COLO668 (cell line): ENCODE results near the gene SERPINA3.
"Not testable (repeated sequence)": the region's sequence is repeated elsewhere in the genome, so short reads cannot be mapped to it uniquely, and the experiment has no call there.

Source experiments
- DNase-seq: peaks from one replicate; lab custom pipeline; 2025; ENCODE audit not compliant: unreplicated experiment; lab: John Stamatoyannopoulos, UW

SERPINA3 gene

DNA sequence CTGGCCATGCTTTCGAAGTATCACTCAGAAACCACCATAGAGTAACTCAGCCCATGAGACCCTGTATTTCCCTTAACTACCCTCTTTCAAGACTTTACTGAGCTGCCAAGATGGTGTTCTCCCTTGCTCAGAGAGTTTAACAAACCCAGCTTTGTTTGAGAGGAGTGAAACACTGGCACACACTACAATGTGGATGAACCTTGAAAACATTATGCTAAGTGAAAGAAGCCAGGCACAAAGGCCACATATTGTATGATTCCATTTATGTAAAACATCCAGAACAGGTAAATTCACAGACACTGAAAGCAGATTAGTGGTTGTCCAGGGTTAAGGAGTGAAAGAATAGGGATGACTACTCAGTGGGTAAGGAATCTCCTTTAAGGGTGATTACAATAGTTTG is 18.9 kb downstream of the SERPINA3 start:
- DNase-seq: no peak

DNA sequence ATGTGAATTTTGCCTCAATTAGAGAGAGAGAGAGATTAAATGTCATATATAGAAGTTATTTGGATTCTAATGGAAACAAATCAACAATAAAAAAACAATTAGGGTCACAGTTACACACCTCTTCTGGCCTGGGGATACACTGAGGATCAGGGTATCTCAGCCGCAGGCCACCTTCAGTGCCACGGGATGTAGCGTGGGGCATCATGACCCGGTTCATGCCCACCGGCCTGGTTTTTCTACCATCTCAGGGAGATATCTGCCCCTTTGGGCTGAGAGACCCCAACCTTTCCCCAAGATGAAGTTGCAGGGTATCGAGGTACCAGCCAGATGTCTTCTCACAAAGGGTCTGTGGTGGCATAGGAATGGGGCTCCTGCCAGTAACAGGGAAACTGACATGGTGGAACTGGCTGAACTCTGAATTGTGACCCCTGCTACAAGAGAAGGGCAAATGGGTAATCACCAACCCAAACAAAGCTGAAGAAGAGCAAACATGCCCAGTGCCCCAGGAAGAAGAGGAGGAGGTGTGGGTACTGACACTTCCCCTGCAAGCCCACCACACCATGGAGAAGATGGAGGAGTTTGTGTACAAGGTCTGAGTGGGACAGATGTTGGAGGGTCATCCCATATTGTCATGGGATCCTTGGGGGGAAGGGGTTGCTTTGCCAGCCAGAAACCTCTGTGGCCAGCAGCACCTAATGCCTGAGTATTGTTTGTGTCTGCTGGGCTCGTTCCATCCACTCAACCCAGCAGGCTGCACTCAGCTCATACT is 19.5 kb downstream of the SERPINA3 start:
- no peak for DNase-seq

DNA sequence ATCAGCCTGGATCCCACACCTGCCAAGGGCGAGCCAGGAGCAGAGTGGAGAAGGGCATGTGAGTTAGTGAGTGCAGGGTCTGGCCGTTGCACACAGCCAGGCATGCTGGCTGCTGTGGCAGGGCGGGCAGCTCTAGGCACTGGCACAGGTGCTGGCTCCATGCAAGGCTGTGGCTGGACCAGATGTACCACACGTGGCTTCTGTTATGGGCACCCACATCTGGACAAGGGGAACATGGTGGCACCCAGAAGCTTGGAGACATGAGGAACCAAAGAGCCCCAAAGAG is 20.1 kb downstream of the SERPINA3 start:
- DNase-seq: no peak

DNA sequence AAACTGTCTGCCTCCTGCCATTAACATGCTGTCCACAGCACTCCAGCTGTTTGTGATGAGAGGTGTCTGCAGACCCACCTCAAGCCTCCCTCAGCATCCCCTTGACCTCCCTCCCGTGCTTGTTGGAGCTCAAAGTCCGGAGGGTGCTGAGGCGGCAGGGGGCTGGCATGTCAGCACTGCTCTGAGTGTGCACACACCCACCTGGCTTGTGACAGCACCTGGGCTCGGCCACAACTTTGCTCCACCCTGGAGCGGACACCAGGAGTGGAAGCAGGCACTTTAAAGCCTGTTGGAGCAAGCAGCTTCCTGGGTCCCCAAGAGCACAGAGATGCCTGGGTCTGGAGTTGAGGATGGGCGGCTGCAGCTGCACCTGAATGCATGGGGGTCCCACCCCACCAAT is 20.9 kb downstream of the SERPINA3 start:
- no peak for DNase-seq

DNA sequence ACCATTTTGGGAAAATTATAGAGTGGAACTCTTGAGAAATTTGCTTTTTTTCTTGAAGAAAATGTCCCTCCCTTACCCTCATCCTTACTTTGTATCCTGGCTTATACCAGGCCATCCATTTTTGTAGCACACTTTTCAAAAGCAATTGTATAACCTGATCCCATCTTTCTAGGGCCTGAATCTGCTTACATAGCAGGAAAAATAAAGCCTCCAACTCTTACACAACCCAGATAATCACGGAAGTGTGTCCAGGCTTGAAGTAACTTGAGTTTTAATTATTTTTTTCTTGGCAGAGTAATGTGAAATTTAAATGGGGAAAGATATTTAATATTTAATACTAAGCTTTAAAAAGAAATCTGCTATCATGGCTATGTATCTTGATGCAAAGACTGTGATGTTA is 23.0 kb downstream of the SERPINA3 start:
- DNase-seq: no peak

DNA sequence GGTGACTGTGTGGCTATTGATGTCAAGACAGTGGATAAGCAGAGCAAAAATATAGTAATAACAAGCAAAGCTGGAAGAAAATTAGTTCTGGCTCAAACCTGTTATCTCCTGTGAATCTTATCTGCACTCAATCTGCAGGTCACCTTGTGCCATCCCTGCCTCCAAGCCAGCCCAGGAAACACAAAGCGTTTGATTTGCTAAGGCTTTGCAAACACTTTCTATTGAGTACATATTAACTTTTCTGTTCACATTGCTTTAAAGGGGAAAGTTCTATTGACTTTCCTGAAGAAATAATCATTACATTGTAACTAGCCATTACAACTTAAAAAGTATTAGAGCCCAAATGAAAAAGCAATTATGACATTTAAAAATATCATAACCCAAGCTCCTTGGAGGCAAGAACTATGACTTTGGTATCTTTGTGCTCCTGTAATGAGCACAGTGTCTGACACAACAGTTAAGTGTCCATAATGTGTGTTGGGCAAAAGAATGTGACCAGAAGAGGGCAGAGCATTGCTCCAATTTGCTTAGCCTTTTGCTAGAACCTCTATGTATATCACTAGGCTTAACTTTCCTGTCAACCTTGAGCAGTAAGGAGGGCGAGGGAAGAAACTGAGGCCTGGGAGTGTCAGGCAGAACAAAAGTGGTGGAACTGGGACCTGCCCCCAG is 24.7 kb downstream of the SERPINA3 start:
- DNase-seq: no peak

DNA sequence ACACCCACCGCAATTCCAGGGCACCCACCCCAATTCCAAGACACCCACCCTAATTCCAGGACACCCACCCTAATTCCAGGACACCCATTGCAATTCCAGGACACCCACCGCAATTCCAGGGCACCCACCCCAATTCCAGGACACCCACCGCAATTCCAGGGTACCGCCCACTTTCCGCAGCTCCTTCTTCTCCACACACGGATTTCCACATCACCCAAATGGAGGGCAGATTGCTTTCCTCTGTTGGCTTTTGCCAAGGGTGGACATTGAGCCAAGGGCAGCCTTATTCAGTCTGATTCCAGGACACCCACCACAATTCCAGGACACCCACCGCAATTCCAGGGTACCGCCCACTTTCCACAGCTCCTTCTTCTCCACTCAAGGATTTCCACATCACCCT is 25.6 kb downstream of the SERPINA3 start:
- DNase-seq: not testable (repeated sequence)

DNA sequence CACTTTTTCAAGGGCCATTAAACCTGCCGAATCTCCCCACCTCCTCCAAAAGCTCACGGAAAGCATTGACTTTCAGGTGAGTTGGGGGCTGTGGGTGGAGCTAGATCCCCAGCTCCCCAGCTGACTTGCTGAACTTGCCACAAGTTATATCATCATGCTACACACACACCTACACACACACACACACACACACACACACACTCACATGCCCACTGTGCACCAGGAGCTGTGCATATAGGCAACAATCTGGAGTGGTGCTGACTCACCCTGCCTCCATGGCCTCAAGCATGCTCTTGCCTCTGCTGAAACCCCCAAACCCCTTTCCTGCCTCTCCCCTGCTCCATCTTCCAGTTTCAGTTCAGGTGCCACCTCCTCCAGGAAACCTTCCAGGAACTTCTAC is 26.1 kb downstream of the SERPINA3 start:
- no peak for DNase-seq

DNA sequence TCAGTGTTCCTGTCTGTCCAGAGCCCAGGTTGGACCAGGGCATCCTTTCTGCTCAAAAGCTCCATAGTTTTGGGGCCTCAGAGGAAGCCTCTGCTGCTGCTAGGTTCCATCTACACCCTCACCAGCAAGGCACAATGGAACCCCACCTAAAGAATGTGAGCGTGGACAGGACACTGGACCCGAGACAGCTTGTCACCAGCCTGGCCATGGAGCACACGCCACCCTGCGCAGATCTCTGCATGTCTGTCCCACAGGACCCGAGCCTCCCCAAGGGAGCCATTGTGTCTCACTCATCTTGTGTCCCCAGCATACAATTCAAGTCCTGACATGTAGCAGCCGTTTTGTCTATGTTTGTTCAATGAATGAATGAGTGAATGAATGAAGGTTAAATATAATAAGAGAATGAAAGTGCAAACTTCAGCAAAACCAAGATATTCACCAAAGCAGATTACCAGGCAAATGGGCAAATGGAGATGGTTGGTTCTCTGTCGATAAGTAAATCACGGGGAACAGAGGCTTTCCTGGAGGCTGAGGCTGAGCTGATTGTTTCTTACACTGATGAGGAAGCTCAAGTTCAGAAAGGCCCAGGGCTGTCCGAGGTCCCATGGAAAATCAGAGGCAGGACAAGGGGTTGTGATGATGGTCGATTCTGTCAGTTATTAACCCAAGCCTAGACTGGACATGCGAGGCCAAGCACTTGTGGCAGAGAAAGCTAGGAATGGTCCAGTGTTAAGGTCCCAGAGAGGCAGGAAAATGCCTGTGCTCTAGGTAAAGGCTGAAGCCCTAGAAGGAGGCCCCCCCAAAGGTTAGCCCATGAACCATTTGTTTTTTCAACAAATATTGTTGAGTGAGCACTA is 27.0 kb downstream of the SERPINA3 start:
- no peak for DNase-seq

DNA sequence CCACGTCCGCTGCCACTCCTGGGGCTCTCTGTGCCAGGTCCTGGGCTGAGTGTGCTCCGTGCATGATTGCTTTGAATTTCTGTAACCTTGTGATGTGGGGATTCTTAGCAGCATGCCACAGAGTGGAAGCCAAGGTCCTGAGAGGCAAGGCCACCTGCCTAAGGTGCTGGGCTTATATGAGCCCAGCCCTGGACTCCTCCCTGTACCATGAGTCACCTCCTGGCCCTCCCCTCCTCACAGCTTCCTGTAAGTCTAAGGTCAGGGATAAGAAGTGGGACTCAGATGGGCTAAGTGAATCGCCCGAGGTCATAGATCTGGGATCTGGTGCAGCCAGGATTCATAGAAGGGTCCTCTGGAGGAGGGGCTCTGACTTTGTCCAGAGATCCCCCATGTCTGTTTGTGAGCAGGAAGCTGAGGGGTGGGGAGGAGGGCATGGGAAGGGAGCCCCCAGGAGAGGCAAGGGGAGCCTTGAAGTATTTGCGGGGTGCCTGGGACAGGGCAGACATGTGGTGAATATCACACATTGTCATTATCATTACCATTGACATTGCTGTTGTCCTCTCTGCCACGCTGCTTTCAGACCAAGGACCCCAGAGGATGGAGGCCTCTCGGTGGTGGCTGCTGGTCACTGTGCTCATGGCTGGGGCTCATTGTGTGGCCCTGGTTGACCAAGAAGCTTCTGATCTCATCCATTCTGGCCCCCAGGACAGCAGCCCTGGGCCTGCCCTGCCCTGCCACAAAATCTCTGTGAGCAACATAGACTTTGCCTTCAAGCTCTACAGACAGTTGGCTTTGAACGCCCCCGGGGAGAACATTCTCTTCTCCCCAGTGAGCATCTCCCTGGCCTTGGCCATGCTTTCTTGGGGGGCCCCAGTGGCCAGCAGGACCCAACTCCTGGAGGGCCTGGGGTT is 28.8 kb downstream of the SERPINA3 start:
- DNase-seq: no peak

DNA sequence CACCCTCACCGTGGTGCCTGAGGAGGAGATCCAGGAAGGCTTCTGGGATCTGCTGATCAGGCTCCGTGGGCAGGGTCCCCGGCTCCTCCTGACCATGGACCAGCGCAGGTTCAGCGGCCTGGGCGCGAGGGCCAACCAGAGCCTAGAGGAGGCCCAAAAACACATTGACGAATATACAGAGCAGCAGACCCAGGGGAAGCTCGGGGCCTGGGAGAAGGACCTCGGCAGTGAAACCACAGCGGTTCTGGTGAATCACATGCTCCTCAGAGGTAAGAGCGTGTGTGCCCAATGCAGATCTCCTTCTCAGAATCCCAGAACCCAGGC is 29.4 kb downstream of the SERPINA3 start:
- no peak for DNase-seq

DNA sequence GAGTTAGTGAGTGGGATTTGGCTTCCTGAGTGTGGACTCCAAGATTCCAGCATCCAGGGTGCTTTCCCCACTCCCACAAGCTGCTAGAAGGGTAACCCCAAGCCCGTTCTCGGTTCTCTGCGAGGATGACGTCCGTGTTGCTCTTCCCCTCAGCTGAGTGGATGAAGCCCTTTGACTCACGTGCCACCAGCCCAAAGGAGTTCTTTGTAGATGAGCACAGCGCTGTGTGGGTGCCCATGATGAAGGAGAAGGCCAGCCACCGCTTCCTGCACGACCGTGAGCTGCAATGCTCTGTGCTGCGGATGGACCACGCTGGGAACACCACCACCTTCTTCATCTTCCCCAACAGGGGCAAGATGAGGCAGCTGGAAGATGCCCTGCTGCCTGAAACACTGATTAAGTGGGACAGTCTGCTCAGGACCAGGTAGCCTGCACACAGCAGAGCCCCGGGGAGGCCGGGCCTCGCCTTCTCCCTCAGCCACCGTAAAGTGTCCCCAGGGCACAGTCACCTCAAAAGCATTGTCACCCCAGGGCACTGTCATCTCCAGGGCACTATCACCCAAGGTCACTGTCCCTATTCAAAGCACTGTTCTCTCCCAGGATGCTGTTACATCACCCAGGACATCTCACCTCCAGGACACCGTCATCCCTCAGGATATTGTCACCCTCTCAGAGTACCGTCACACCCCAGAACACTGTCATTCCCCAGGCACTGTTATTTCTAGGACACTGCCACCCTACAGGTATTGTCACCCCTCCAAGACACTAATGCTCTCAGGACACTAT is 31.3 kb downstream of the SERPINA3 start:
- DNase-seq: no peak

DNA sequence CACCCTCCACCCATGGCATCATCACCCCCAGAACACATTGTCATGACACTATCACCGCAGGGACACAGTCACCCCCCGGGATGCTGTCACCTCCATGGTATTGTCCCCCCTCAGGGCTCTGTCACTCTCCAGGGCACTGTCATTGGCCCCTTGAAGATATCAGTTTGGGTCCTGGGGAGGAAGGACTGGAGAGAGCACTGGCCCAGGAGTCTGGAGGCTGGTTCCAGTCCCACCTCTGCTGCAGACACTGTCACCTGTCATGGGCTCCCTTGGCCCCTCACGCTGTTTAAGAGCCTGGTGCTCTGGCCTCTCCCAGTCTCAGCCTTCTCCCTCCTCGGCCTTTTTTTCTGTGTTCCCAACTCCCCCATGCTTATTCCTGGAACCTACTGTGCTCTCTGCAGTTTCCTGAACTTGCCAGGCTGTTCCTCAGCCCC is 31.9 kb downstream of the SERPINA3 start:
- DNase-seq: no peak

DNA sequence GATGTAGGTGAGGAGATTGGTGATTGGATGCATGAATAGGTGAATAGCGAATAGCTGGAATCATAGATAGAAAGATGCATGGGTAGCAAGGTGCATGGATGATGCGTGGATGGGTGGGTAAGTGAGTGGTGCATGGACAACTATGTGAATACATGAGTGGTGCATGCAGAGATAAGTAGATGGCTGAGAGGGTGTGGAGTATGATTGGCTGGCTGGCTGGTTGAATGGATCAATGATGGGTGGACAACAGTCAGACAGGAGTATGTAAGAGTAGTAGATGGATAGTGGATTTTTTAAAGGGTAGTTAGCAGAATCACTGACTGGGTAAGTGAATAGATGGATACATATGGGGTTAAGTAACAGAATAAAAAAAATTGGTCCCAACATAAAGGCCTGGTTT is 33.9 kb downstream of the SERPINA3 start:
- DNase-seq: no peak

DNA sequence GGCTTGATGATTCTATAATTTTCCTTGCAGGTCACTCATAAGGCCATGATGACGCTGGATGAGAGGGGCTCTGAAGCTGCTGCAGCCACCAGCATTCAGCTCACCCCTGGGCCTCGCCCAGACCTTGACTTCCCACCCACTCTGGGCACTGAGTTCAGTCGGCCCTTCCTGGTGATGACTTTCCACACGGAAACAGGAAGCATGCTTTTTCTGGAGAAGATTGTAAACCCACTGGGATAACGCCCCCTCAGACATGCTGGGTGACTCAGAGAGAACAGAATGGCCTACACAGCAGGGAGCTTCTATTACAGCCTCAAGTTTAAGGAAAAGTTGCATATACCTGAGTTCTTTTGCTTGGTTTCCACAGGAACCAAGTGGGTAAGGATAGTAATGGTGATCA is 34.3 kb downstream of the SERPINA3 start:
- DNase-seq: no peak

DNA sequence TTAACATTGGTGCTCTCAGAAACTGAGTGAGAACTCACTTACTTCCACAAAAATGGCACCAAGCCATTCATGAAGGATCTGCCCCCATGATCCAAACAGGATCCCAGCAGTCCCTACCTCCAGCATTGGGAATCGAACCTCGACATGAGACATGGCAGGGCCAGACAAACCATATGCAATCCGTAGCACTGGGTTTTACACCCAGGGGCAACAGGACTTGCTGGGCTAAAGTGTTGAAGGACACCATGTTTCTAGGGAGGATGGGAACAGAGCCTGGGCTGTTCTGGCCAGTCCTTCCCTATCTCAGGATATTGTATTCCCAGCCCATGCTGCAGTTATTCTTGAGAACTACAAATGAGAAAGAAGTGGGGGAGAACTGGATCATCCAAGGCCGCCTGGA is 36.6 kb downstream of the SERPINA3 start:
- DNase-seq: no peak

DNA sequence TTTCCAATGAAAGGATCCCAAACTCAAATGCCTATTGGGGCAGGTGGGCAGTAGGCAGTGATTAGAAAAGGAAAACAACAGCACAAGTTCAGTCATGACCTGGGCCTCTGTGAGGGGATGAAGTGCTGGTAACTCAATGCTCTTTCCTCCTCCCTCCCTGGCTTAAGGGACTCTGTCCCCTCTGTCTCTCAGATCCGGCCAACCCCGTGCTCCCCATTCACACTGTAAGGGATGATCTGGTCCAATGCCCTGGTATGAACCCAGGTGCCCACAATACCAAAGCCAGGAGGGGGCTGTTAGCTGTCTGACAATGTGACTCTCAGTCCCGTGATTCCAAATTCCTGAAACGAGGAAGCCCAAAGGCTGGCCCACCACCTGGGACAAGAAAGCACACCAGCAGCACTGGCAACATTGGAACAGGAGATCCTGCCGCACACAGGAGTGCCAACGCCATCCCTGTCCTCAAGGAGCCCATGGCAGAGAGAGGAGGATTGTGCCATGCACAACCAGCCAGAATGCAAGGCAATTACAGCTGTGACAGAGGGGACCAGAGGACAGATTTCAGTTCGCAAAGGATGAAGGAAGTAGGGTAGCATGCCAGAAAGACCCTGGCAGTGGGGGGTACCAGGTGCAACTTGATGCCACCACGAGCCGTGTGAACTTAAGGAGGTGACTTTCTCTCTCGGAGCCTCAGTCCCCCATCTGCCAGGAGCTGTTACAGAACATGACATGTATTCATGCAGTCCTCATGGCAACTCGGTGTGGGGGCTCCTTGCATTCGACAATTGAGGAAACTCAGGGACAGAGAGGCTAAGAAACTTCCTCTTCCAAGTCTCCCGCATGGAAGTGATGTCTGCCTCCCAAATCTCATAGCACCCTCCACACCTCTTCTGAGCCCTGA is 37.6 kb downstream of the SERPINA3 start:
- no peak for DNase-seq

DNA sequence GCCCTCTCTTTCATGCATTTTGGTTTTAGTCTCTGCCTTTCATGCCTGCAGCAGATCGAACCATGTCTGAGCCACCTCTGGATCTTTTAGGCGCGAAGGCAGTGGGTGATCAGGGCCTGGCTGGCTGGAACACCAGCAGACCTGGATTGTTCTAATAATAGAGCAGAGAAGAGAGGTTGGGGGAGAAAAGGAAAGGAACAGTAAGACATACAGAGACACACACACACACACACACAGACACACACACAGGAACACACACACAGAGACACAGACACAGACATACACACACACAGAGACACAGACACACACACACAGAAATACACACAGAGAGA is 38.2 kb downstream of the SERPINA3 start:
- no peak for DNase-seq
